CD4-positive, alpha-beta T cell (primary cell): ENCODE measurements around the gene CEP85L. TPM values are rescaled to one million over a fixed set of nuclear protein-coding genes. Genes with fewer than 3 reads are reported as not detected.

Experiments used
- ATAC-seq: fragments of 200-7000 bp; cut with Tn5 transposase; one replicate; pipeline ENCODE4 v1.10.0; 2022; ENCODE audit warnings: mild to moderate bottlenecking; ENCODE audit not compliant: poor library complexity
- CTCF ChIA-PET: fragments of 350-600 bp; sonication (Branson Sonifier 250); formaldehyde crosslinking; loops from one replicate; lab custom pipeline; 2021; ENCODE audit warnings: antibody characterized with exemption, inconsistent platforms; lab: Charles Lee
- POLR2A ChIA-PET: fragments of 350-600 bp; sonication (Branson Sonifier 250); formaldehyde crosslinking; loops from one replicate; lab custom pipeline; 2021; ENCODE audit warnings: antibody characterized with exemption, inconsistent platforms; lab: Charles Lee
- DNase-seq, 14 experiments: peaks; one replicate each; pipeline ENCODE4 v3.0.0-alpha.2; 2013 to 2020; ENCODE audit warnings: mixed read lengths in 2 of 14
- H3K27ac ChIP-seq, 2 donors: one replicate each; pipeline versions ENCODE4 v1.5.1 to v1.7.0; 2013; ENCODE audit warnings: low read length in 2 of 2, low read depth in 1 of 2, mild to moderate bottlenecking in 1 of 2
- H3K27me3 ChIP-seq, 2 experiments: 1 replicate in 1 of 2; 2 replicates in 1 of 2; pipeline versions ENCODE4 v1.6.1 to v1.7.0; 2013; ENCODE audit warnings: low read length in 2 of 2, control low read depth in 1 of 2, mild to moderate bottlenecking in 1 of 2, moderate library complexity in 1 of 2; ENCODE audit not compliant: insufficient read depth in 2 of 2, control insufficient read depth in 1 of 2
- H3K36me3 ChIP-seq: one replicate; pipeline ENCODE4 v1.6.1; 2013; ENCODE audit warnings: low read length, control low read depth; ENCODE audit not compliant: insufficient read depth
- H3K4me1 ChIP-seq: one replicate; pipeline ENCODE4 v1.6.1; 2013; ENCODE audit warnings: low read length, control low read depth; ENCODE audit not compliant: insufficient read depth
- H3K4me3 ChIP-seq: one replicate; pipeline ENCODE4 v1.5.1; 2013; ENCODE audit warnings: mild to moderate bottlenecking, low read length, moderate library complexity
- H3K9me3 ChIP-seq, 2 experiments: 1 replicate in 1 of 2; 2 replicates in 1 of 2; pipeline versions ENCODE4 v1.6.1 to v1.7.0; 2013; ENCODE audit warnings: low read length in 2 of 2, mild to moderate bottlenecking in 2 of 2, control low read depth in 1 of 2, moderate library complexity in 1 of 2; ENCODE audit not compliant: control insufficient read depth in 1 of 2, insufficient read depth in 1 of 2
- H3K27ac Mint-ChIP-seq: one replicate; pipeline ENCODE4 v1.8.0; 2020; ENCODE audit warnings: mixed read lengths
- H3K27me3 Mint-ChIP-seq: one replicate; pipeline ENCODE4 v1.8.0; 2021; ENCODE audit warnings: mixed read lengths
- H3K36me3 Mint-ChIP-seq: one replicate; pipeline ENCODE4 v1.8.0; 2021; ENCODE audit warnings: low read depth, mixed read lengths
- H3K4me1 Mint-ChIP-seq: one replicate; pipeline ENCODE4 v1.8.0; 2021; ENCODE audit warnings: low read depth, mixed read lengths
- H3K4me3 Mint-ChIP-seq: one replicate; pipeline ENCODE4 v1.8.0; 2020; ENCODE audit warnings: mild to moderate bottlenecking, mixed read lengths
- H3K9me3 Mint-ChIP-seq: one replicate; pipeline ENCODE4 v1.8.0; 2020; ENCODE audit warnings: mixed read lengths
- CTCF ChIP-seq: fragments of 200-600 bp; IDR thresholded peaks from one replicate; pipeline ENCODE4 v1.8.0; 2022; ENCODE audit warnings: antibody characterized with exemption, mild to moderate bottlenecking
- intact Hi-C, 2 experiments: fragments of 100-400 bp; cut with DNase I in 1 of 2; cut with micrococcal nuclease in 1 of 2; formaldehyde crosslinking; loops; one replicate each; pipeline versions ENCODE4 v1.15.1 to v1.9.0; 2023 to 2025; cut with DNase I, micrococcal nuclease
- total RNA-seq, 174 experiments: library from RNA in 2 of 174; stranded (reverse) in 2 of 174; gene quantifications; one replicate each; pipeline ENCODE4 v1.2.3 and lab custom pipeline; 2021 to 2026

Gene CEP85L
- total RNA-seq, 2 experiments from 2014 or later, result 76.2 to 80.7 TPM

GRCh38 chr6:118501765-118502164 lies 149.6 kb downstream of the CEP85L start:
- intact Hi-C loops, result no loop called here
- POLR2A ChIA-PET, result no interaction called here
- Histone ChIP-seq H3K4me3 (no peak overlapping the region), H3K4me1 (no peaks in the 10 kb centered on the region), H3K27ac (no peak overlapping the region), H3K27me3 (no peaks in the 10 kb centered on the region), H3K36me3 (peaks cover 42% of the 10 kb centered on the region), H3K9me3 (peaks cover 0 to 7% of the 10 kb centered on the region in 2 experiments)
- no peak overlapping the region for H3K27ac Mint-ChIP-seq
- H3K4me1 Mint-ChIP-seq, result peaks cover 14% of the 10 kb centered on the region
- H3K9me3 Mint-ChIP-seq, result no peaks in the 10 kb centered on the region
- H3K36me3 Mint-ChIP-seq, result peaks cover 93% of the 10 kb centered on the region
- ATAC-seq (no peak), DNase-seq (no peak)
- CTCF ChIA-PET, result no interaction called here
- no peaks in the 10 kb centered on the region for H3K27me3 Mint-ChIP-seq
- no peak overlapping the region for H3K4me3 Mint-ChIP-seq
- TF ChIP-seq CTCF, result no peak

GRCh38 chr6:118501099-118501498 lies 150.3 kb downstream of the CEP85L start:
- H3K9me3 Mint-ChIP-seq, result no peaks in the 10 kb centered on the region
- no peak for TF ChIP-seq CTCF
- H3K27me3 Mint-ChIP-seq, result no peaks in the 10 kb centered on the region
- H3K4me1 Mint-ChIP-seq, result peaks cover 10% of the 10 kb centered on the region
- DNase-seq (no peak), ATAC-seq (no peak)
- Histone ChIP-seq H3K27ac (no peak overlapping the region), H3K9me3 (peaks cover 0 to 7% of the 10 kb centered on the region in 2 experiments), H3K36me3 (peaks cover 44% of the 10 kb centered on the region), H3K4me3 (no peak overlapping the region), H3K27me3 (no peaks in the 10 kb centered on the region), H3K4me1 (no peaks in the 10 kb centered on the region)
- peaks cover 92% of the 10 kb centered on the region for H3K36me3 Mint-ChIP-seq
- intact Hi-C loops, result no loop called here
- ChIA-PET CTCF (no interaction called here), POLR2A (no interaction called here)
- H3K4me3 Mint-ChIP-seq, result no peak overlapping the region
- H3K27ac Mint-ChIP-seq, result peak overlapping the region; percentile 4

DNA sequence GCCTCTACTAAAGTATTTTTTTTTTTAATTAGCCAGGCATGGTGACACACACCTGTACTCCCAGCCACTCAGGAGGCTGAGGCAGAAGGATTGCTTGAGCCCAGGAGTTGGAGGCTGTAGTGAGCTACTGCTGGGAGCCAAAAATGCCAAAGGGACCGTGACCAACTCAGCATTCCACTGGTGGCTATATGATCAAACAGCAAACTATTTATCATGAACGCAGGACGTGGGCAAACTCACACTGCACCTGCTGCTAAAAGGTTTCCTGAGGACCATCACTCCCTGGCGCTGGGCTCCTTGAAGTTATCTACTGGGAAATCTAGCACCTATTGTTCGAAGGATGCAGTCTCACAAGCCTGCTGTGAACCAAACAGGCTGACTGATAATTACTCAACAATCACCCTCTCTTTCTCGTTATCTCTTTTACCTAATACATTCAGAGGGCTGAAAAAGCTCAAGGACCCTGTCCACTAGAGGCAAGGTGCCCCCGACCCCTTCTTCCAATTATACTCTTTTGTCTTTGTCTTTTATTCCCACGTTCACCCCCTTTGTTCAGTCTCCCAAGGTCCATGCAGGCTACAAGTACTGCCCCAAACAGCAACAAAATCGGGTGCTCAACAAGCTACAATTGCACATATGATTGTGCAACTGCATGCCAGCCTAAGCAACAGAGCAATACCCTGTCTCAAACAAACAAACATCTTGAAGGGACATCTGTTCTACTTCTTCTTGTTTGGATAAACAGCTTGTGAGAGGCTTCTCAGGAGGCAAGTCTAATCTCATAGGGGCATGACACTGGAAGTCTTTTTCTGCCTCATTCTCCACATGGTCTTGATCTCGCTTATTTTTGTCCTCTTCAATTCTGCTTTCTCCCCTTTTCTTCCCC lies 151.0 kb downstream of the CEP85L start:
- H3K27ac Mint-ChIP-seq, result peak overlapping the region; percentile 4
- TF ChIP-seq CTCF, result no peak
- H3K27me3 Mint-ChIP-seq, result no peaks in the 10 kb centered on the region
- ATAC-seq (no peak), DNase-seq (no peak)
- Histone ChIP-seq H3K4me3 (no peak overlapping the region), H3K36me3 (peaks cover 50% of the 10 kb centered on the region), H3K9me3 (peaks cover 0 to 7% of the 10 kb centered on the region in 2 experiments), H3K4me1 (no peaks in the 10 kb centered on the region), H3K27me3 (no peaks in the 10 kb centered on the region), H3K27ac (no peak overlapping the region)
- H3K9me3 Mint-ChIP-seq, result no peaks in the 10 kb centered on the region
- ChIA-PET CTCF (no interaction called here), POLR2A (no interaction called here)
- H3K36me3 Mint-ChIP-seq, result peaks cover 92% of the 10 kb centered on the region
- peaks cover 8% of the 10 kb centered on the region for H3K4me1 Mint-ChIP-seq
- intact Hi-C loops, result no loop called here
- H3K4me3 Mint-ChIP-seq, result no peak overlapping the region
